Measurements from ENCODE around the gene RNF141.

Gene RNF141

DNA sequence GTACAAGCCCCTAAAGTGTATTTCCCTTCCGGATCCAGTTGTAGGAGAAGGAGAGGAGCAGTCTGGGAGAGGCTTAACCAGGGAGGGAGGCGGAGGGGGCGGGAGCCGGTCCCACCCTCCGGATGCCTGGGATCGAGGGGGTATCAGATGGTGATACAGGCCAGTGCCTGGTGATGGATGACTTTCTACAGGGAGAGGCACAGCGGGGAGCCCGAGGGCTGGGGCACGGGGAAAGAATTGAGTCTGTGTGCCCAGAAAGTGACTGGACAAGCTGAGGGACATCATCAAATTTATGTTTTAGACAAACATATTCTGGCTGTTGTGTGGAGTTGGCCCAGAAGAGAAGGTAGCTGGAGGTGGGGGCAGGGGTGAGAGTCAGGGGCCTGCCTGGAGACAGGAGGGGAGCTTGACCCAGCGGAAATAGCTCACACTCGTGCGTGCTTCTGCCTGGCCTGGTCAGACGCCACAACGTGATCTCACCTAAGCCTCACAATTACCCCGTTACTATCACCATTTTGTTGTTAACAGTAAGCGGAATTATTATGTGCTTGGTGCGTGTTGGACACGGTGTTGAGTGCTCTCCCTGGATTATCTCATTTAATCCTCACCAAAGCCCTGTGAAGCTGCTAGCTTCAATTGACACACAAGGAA, 43.5 kb downstream of the RNF141 start:
- DNase-seq: no peak

DNA sequence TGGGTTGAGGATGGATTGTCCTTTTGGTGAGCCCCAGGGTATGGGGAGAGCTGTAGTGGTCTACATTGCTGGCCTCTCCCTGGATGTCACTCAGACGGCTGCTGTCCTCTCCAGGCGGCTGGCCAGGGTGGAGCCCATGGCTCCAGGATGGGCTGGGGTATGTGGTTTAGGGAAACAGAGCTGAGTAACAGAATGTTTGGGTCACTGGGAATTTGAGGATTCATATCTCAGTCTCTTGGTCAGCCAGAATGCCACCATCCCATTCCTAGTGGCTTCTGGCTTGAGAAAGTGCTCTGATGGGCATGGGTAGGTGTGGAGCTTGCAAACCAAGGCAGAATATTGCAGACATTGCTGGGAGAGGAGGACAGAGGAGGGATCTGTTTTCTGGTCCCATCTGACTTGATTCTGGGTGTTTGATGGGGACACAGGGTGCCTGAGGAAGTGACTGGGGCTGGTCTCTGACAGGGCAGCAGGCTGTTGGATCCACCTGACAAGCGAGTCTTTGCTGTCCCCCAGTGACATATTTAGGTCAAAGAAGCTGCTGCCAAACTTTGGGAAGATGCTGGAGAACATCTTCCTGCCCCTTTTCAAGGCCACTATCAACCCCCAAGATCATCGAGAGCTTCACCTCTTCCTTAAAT, 44.6 kb downstream of the RNF141 start:
- DNase-seq: no peak

DNA sequence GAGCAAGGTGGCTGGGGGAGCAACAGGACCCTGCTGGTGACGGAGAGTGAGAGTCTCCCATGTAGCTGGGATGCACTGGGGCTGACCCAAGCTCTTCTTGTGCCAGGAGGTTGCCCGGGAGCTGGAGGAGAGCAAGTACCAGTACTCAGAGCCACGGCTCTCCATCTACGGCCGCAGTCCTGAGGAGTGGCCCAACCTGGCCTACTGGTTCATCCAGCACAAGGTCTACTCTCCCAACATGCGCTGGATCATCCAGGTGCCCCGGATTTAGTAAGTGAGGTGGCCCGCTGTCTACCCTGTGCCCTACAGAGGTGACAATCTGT, 45.6 kb downstream of the RNF141 start:
- DNase-seq: no peak

DNA sequence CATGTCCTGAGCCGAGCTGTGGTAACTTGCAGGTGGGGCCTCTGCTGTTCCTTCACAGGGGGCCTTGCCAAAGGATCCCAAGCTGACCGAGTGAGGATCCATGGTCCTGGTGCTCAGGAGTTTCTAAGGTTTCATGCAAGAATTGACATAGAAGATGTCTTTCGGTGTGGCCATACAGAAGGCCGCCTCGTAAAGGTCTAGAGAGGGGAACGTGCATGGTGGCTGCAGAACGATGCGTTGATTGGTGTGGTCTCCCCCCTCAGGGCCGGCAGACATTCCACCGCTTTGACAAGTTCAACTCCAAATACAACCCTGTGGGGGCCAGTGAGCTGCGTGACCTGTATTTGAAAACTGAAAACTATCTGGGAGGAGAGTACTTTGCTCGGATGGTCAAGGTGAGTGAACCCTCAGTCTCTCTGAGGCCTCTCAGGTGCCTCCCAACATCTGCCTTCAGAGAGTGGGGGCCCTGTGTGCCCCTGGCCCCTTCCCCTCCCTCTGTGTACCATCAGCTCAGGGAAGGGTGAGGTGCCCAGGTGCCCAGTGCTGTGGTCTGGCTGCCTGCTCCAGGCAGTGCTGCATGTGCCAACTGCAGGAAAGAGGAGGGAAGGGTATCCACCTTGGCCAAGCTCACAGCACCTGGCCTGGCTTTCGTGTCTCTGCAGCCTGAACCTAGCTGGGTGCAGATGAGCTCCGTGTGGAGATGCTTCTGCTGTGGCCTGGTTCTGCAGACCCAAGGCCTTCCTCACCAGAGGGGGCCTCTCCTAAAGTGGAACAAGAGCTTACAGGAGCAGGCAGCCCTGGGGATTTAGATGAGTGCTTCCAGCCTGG, 46.1 kb downstream of the RNF141 start:
- no peak for DNase-seq

DNA sequence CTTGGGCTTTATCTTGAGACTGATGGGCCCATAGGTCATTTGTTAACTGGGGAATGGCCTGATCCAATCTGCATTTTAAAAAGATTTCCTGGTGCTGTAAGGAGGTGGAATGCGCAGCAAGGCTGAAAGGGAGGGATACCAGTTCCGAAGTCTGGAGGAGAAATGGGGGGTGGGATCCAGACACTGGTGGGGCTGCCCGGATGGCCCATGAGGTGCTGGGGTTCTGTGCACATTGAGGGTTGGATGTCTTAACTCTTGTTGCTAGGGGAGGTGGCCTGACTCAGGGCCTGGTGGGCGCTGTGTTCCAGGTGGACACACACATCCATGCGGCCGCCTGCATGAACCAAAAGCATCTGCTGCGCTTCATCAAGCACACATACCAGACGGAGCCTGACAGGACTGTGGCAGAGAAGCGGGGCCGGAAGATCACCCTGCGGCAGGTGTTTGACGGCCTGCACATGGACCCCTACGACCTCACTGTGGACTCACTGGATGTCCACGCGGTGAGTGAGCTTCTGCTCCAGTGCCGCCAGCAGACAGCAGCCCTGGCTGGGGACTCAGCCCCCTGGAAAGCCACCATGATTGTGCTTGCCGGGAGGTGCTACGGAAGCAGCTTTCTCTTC, 47.8 kb downstream of the RNF141 start:
- no peak for DNase-seq

DNA sequence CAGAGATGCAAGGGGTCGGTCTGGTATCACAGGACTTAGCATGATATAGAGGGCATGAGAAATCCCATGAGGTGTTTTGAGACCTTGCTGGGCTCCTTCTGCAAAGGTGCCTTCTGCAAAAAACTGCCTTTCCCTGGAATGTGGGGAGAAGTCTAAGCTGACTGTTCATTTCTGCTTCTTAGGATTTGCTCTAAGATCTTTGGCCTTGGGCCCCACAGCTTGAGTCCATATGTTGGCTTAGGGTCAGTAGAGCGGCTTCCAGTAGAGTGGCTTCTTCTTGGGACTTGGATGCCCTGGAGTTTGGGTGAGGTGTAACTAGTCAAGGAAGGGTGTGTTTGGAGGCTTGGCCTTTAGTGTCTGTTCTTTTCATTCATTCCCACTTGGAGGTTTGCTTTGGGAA, 48.9 kb downstream of the RNF141 start:
- DNase-seq: no peak

DNA sequence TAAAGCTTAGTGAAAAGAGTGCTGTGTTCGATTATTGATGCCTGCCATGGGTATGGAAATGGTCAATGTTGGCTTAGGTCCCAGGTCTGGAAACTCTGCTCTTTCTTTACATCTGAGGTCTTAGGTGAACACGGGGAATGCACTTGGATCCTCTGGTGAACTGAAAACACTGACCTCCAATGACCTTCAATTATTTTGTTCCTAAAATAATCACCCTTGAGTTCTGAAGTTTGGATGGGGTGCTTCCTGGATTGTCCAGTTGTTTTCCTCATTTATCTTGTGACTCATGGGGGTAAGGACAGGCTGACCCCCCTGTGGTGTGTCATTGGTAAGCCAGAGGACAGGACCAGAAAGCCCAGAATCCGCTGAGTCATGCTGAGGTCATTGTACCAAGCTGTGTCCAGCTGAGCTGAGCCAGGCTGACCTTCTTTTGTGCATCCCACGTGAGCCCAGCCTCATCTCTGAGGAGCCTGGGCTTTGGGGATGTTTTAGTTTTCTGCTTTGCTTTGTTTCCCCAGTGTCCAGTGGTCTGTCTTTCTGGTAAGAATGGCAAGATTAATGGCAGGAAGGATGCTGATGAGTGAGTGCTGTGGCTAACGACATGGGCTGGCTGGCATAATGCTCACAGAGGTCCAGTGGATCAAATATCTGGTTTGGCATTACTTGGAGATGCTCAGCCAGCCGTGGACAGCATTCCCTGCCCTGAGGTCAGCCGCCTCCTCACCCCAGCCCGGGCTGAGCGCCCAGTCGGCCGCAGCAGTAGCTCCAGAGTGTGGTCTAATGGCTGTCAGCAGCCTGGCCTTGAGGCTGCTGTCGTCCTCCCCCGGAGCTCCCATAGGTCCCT, 50.4 kb downstream of the RNF141 start:
- DNase-seq: no peak

DNA sequence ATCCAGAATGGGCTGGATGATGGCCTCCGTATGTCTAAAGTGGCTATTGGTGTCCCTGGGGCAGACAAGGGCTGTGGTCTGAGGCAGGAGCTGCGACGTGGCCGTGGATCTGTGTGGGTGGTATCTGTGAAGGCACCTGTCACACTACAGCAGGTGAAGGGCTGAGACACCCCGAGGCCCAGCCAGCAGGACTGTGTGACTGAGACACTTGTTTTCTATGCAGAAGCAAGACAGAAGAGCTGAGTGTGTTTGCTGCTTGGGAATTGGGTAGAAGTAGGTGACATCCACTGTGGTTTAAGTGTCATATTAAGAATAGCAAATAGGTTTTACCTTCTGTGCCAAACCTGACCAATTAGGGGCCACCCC, 51.0 kb downstream of the RNF141 start:
- no peak for DNase-seq

DNA sequence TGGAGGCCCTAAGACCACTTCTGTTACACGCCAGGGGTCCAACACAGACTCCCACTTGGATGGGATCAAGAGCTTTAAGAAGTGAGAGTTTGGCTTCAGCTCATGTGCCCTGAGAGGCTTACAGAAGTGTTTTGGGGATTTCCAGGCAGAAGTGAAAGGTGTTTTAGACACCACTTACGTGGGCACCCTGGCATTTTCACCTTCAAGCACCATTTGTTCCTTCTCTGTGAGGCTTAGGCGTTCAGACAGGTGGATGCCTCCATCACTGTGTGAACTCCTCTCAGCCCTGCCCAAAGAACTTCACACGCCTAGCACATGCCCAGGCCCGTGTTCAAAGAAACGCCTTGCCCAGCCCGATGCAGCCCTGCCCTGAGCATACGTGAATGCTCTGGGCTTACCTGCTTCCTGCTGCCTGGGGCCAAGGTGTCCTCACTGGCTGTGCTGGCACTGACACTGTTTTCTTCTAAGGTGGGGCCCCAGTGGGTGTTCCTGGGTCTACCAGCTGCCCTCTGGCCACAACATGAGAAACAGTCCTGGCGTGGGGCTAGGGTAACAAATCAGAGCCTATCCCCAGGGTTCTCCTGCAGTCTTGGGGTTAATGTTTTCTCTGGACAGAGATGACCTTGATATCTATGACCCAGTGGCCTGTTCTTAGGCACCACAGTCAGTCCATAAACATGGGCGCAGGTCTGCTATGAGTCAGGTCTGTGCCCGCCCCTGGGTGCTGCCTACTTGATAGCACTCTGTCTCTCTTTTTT, 51.9 kb downstream of the RNF141 start:
- DNase-seq: no peak

DNA sequence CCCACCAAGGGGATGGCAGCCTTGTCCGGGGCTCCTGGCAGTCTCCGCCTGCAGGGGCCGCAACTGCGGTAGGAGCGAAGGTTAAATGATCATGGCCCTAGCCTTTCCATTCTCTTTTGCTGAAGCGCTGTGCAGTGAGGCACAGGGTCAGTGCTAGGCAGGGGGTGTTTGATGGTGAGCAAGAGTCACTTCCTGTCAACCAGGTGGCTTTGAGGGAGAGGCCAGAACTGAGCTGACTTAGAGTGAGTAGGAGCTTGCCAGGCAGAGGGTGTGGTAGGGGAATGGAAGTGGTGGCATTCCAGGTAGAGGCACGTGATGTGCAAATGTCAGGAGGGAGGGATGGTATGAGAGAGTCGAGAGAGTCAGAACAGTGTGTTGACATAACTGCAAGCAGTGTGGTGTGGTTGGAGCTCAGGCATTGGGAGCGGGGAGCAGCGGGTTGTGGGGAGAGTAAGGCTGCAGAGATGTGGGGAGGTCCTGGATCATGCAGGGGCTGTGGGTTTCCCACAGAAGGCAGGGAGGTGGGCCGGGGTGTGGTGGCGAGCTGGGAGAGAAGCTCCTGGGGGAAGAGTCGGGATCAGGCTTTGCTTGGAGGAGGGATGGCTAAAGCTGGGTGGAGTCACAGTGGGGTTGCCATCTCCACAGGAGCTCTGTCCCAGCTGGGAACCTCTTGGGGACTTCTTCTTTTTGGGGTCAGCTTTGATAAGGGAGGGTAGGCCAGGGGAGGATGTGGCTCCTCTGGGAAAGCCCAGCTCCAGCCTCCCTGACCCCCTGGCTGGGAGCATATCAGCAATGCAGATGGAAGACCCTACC, 52.7 kb downstream of the RNF141 start:
- no peak for DNase-seq

DNA sequence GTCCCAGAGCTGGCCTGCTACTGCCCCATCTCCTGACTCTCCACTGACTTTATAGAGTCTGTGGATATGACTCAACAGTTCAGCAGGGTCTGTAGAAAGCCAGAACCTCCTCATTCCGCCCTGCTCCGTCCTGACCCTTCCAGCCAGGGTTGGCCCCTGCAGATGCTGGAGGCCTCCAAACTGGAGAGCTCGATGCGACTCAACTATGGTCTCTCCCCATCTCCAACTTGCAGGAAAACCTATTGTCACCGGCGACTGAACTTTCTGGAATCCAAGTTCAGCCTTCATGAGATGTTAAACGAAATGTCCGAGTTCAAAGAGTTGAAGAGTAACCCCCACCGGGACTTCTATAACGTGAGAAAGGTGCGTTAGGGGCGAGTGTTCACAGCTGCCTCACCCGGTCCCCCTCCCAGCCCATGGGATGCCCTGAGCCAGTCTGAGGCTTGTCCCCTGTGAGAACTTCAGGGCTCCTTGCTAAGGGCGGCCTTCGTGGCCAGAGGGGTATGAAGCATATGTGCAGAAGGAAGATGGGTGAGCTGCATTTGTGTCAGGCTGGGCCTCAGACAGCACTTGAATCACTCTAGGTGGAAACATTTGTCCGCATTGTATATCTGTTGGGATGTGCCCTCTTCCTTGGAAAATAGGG, 53.9 kb downstream of the RNF141 start:
- DNase-seq: no peak

DNA sequence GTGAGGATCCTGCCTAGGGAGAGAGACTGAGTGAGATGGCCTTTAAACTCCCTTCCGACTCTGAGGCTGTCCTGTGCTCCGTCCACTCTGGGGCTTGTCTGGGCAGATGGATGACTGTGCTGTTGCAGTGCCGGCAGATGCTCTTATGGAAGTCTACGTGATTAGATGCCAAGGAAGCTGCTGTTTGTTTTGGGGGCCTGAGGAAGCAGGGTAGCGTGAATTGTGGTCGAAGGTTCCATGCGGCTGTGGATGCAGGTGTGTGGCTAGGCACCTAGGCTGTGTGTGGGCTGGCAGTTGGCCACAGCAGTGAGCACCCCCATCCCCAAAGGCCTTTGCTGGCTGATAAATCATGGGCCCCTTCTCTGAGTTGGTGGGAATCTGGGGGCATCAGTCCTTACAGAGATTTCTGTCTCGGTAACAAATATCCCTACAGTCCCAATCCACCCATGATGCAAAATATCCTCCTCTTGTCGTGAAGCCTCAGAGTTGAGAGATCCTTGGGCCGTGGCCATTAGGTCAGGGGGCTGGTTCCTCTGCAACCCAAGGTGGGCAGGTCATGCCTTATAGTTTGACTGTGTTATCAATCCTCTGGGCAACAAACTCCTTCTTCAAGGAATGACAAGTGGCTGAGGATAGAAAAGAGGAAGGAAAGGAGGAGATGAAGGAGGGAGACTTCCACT, 54.7 kb downstream of the RNF141 start:
- no peak for DNase-seq

DNA sequence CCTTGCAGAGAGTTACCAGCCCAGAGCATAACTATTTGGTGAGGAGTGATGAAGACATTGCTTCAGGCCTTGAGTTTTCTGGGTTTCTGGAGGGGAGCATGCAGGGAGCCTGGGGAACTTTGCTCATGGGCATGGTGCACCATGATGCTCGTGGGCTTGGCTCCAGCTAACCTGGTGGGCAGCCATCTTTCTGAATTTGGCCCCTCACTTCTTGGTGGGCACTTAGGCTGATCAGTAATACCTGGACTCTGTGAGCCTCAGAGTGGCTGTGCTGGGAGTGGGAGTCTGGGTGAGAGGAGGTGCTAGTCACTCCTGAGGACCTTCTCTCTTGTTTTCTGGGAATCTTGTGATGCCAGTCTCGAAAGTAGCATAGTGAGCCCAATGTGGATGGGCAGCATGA, 55.3 kb downstream of the RNF141 start:
- DNase-seq: no peak

DNA sequence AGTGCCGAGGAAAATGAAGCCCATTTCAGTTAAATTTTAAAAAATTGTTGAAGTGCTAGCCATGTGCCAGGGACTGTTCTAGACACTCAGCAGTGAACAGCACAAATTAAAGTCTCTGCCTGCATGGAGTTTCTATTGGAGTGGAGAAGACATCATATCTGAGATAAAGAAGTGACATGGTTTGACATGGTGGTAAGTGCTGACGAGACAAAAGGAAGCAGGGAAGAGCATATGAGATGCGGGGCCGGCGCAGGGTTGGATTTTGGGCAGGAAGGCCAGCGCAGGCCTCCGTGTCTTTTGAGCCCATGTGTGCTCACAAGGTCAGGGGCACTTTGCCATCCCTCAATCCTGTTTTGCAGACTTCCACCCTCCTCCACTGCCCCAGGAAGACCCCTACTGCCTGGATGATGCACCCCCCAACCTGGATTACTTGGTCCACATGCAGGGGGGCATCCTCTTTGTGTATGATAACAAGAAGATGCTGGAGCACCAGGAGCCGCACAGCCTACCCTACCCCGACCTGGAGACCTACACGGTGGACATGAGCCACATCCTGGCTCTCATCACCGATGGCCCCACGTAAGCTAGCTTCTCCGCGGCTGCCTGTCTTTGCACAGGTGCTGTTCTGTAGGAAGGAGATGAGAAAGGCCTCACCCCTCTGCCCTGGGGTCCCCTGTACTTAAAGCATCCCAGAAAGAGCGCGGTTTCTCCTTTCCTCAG, 56.4 kb downstream of the RNF141 start:
- DNase-seq: no peak

DNA sequence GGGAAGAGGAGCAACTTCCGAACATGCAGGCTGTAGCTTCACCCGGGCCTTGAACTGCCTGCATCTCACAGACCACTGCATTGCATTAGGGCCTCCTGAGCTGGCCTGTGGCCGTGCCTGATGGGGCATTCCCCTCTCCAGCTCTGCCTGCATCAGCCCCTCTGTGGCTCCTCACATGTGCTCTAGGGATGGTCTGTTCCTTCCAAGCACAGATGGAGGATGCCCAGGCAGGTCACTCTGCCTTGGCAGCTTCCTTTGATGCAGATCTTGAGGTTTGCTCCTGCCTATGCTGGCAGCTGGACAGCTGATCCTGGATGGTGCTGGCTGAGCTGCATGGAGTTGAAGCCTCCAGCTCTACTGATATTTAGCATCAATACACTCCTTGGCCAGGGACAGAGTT, 57.4 kb downstream of the RNF141 start:
- no peak for DNase-seq

DNA sequence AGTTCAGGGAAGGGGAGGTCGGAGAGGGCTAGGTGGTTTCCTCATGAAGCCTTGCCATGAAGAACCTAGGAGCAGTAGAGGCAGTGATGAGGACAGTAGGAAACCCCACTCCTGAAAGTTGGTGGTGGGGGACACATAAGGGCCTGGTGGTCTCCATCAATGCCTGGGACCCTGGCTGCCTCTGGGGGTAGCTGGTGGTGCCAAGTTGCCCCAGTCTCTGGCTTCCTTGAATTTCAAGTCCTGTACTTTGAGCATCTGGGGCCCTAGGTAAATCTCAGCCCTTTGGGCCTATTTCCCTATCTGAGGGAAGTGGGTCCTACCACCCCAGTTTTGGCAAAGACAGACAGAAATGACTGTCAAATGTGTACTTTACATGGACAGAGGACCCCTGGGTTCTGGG, 57.8 kb downstream of the RNF141 start:
- DNase-seq: no peak

DNA sequence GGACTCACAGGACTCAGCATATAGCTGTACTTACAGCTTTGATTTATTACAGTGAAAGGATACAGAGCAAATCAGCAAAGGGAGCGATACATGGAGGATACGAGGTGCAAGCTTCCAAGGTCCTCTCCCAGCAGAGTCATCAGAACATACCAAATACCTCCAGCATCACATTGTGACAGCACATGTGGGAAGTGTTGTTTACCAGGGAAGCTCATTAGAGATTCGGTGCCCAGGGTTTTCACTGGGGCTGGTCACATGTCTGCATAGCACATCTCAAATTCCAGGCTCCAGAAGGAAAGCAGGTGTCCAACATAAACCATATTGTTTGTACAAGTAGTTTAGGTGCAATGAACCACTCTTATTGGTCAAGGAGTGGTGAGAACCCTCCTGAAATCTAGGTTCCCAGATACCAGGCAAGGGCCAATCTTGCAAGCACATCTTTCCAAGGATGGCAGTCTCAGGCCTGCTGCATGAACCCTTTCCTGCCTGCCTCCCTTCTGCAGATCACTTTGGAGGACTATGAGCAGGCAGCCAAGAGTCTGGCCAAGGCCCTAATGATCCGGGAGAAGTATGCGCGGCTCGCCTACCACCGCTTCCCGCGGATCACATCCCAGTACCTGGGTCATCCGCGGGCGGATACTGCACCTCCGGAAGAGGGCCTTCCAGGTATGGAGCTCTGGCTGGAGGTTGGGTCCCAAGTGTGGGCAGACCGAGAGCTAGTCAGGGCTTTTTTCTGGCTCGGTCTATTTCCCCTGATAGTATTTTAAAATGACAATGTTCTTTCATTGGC, 59.2 kb downstream of the RNF141 start:
- DNase-seq: peak; percentile 27

DNA sequence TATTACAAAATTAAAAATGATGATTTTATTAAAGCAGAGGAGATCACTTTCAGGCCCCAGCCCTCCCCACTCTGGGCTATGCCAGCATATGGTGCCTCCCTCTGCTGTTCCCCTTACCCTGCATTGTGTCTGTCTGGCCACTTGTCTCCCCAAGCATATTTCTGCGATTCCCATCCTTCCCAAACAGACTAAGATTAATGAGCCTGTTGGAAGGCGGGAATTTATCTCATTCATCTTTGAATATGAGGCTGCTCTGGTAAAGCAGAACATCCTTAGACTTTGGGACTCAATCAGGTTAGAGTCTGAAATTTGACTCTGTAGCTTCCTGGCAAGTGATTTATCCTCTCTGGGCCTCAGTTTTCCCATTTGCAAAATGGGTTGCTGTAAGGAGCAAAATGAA, 60.2 kb downstream of the RNF141 start:
- no peak for DNase-seq

DNA sequence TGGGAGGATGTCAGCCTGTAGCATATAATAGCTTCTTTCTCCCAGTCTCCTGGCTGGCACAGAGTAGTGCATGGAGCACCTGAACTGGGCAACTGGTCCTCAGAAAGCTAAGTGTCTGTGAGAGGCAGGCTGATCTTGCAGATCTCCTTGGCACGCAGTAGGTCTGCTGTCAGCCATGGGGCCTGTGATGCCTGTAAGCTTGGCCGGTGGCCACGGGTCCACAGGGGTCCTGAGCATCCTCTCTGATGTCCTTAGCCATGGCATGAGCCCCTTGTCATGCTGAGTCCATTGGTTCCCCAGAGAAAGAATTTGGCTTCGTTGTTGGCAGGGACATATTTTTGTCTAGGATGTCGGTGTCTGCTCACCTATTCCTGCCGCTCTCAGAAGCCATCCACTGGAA, 61.0 kb downstream of the RNF141 start:
- no peak for DNase-seq
